SK-N-SH treated with all-trans-retinoic acid at 6 μM for 48 hours (cell line): ENCODE results near the gene IGF1R.

Experiments
- ATAC-seq: fragments of 200-7000 bp; cut with Tn5 transposase; 3 replicates; pipeline ENCODE4 v1.9.1; 2020; ENCODE audit warnings: mild to moderate bottlenecking, moderate library complexity
- ARNTL ChIP-seq: fragments of 450-650 bp; formaldehyde crosslinking; IDR thresholded peaks from 2 replicates; pipeline ENCODE4 v1.5.0; 2020; ENCODE audit warnings: low read depth, mild to moderate bottlenecking, moderate library complexity, borderline replicate concordance
- BACH2 ChIP-seq: fragments of 250-450 bp; sonication (Bioruptor Pico); IDR thresholded peaks from 2 replicates; pipeline ENCODE4 v1.9.0; 2021; ENCODE audit warnings: mild to moderate bottlenecking, borderline replicate concordance
- CSDC2 ChIP-seq: fragments of 250-450 bp; sonication (Bioruptor Pico); IDR thresholded peaks from 2 replicates; pipeline ENCODE4 v1.5.0; 2020; ENCODE audit warnings: mild to moderate bottlenecking, moderate library complexity
- ESRRG ChIP-seq: fragments of 250-450 bp; sonication (Bioruptor Pico); IDR thresholded peaks from 2 replicates; pipeline ENCODE4 v1.6.1; 2021; ENCODE audit warnings: mild to moderate bottlenecking
- GLIS3 ChIP-seq: fragments of 250-450 bp; sonication (Bioruptor Pico); IDR thresholded peaks from 2 replicates; pipeline ENCODE4 v1.5.0; 2020; ENCODE audit warnings: mild to moderate bottlenecking, moderate library complexity
- ISL1 ChIP-seq: fragments of 250-450 bp; sonication (Bioruptor Pico); IDR thresholded peaks from 2 replicates; pipeline ENCODE4 v2.1.2; 2022; ENCODE audit warnings: mild to moderate bottlenecking, moderate library complexity
- OSR1 ChIP-seq: fragments of 250-450 bp; sonication (Bioruptor Pico); IDR thresholded peaks from 2 replicates; pipeline ENCODE4 v1.8.0; 2022; ENCODE audit warnings: moderate library complexity, mild to moderate bottlenecking, inconsistent platforms
- PPARA ChIP-seq: fragments of 250-450 bp; sonication (Bioruptor Pico); IDR thresholded peaks from 2 replicates; pipeline ENCODE4 v1.5.0; 2020; ENCODE audit warnings: mild to moderate bottlenecking, borderline replicate concordance
- RARB ChIP-seq: fragments of 250-450 bp; sonication (Bioruptor Pico); IDR thresholded peaks from 2 replicates; pipeline ENCODE4 v1.8.0; 2021; ENCODE audit warnings: mild to moderate bottlenecking, moderate library complexity
- SNAI2 ChIP-seq: fragments of 250-450 bp; sonication (Bioruptor Pico); IDR thresholded peaks from 2 replicates; pipeline ENCODE4 v1.5.0; 2020; ENCODE audit warnings: mild to moderate bottlenecking, moderate library complexity
- TCF4 ChIP-seq: fragments of 250-450 bp; sonication (Bioruptor Pico); IDR thresholded peaks from 2 replicates; pipeline ENCODE4 v1.8.0; 2021; ENCODE audit warnings: mild to moderate bottlenecking, moderate library complexity, borderline replicate concordance
- TOX ChIP-seq: fragments of 250-450 bp; sonication (Bioruptor Pico); IDR thresholded peaks from 2 replicates; pipeline ENCODE4 v1.8.0; 2021; ENCODE audit warnings: mild to moderate bottlenecking, moderate library complexity, borderline replicate concordance
- ZC3H10 ChIP-seq: fragments of 250-450 bp; sonication (Bioruptor Pico); IDR thresholded peaks from 2 replicates; pipeline ENCODE4 v1.5.1; 2021; ENCODE audit warnings: mild to moderate bottlenecking, moderate library complexity
- ZFP3 ChIP-seq: fragments of 250-450 bp; sonication (Bioruptor Pico); IDR thresholded peaks from 2 replicates; pipeline ENCODE4 v1.5.0; 2020; ENCODE audit warnings: mild to moderate bottlenecking, moderate library complexity
- ZFP30 ChIP-seq: fragments of 450-650 bp; formaldehyde crosslinking; IDR thresholded peaks from 2 replicates; pipeline ENCODE4 v1.5.0; 2022; ENCODE audit warnings: mild to moderate bottlenecking, moderate library complexity
- ZNF70 ChIP-seq: fragments of 450-650 bp; formaldehyde crosslinking; IDR thresholded peaks from 2 replicates; pipeline ENCODE4 v1.5.0; 2020; ENCODE audit warnings: mild to moderate bottlenecking, moderate library complexity
- ZNF8 ChIP-seq: fragments of 450-650 bp; formaldehyde crosslinking; IDR thresholded peaks from 2 replicates; pipeline ENCODE4 v1.5.0; 2020; ENCODE audit warnings: mild to moderate bottlenecking, moderate library complexity
- TF ChIP-seq, protein P1 (sequence below): fragments of 250-450 bp; sonication (Bioruptor Pico); IDR thresholded peaks from 2 replicates; pipeline ENCODE4 v1.8.0; 2021; ENCODE audit warnings: low read depth, mild to moderate bottlenecking, moderate library complexity, borderline replicate concordance
- TF ChIP-seq, protein P2 (sequence below): fragments of 250-450 bp; sonication (Bioruptor Pico); IDR thresholded peaks from 2 replicates; pipeline ENCODE4 v1.5.1; 2020; ENCODE audit warnings: low read depth, mild to moderate bottlenecking, moderate library complexity
- TF ChIP-seq, protein P3 (sequence below): fragments of 250-450 bp; sonication (Bioruptor Pico); IDR thresholded peaks from 2 replicates; pipeline ENCODE4 v1.8.0; 2020; ENCODE audit warnings: mild to moderate bottlenecking, moderate library complexity, borderline replicate concordance
- TF ChIP-seq, protein P4 (sequence below): fragments of 250-450 bp; sonication (Bioruptor Pico); IDR thresholded peaks from 2 replicates; pipeline ENCODE4 v1.5.1; 2021; ENCODE audit warnings: mild to moderate bottlenecking, moderate library complexity
- TF ChIP-seq, protein P5 (sequence below): fragments of 250-450 bp; sonication (Bioruptor Pico); IDR thresholded peaks from 2 replicates; pipeline ENCODE4 v1.5.0; 2020; ENCODE audit warnings: mild to moderate bottlenecking, moderate library complexity

Gene IGF1R

DNA sequence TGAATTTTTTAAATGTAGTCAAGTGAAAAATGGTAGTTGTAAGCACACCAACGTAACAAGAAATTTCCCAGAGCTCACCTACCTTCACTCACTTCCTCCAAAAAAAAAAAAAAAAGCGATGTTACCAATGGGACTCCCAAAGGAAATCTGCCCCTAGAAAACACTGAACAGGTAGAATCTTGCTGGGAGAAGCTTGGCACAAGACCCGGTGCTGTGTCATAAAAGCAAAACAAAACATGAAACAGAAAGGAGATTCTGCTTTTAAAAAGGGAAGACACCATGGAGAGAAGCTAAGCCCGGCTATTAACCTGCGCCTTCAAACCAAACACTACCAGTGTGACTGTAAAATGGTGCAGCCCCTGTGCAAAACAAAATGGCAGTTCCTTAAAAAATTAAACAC lies 318.8 kb downstream of the IGF1R start:
- no peak for ATAC-seq

DNA sequence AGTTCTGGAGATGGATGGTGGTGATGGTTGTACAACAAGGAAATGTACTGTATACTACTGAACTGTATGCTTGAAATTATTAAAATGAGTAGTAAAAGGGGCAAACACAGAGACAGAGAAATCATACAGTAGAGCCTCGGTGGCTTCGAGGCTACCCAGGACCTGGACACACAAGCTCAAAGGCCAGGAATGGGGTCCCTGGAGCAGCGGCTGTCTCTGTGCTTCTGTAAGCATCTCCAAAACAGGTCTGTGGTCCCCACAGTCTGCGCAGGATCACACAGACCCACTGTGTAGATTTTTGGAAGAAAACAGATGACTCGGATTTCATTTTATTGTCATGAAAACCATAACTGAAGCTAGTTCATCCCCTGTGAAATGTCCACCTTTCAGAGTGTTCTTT lies 319.6 kb downstream of the IGF1R start:
- no peak for TF ChIP-seq SNAI2
- no peak for TF ChIP-seq ZFP3 (CRISPR knock-in tag)
- TF ChIP-seq PPARA = no peak
- TF ChIP-seq, protein P1, sequence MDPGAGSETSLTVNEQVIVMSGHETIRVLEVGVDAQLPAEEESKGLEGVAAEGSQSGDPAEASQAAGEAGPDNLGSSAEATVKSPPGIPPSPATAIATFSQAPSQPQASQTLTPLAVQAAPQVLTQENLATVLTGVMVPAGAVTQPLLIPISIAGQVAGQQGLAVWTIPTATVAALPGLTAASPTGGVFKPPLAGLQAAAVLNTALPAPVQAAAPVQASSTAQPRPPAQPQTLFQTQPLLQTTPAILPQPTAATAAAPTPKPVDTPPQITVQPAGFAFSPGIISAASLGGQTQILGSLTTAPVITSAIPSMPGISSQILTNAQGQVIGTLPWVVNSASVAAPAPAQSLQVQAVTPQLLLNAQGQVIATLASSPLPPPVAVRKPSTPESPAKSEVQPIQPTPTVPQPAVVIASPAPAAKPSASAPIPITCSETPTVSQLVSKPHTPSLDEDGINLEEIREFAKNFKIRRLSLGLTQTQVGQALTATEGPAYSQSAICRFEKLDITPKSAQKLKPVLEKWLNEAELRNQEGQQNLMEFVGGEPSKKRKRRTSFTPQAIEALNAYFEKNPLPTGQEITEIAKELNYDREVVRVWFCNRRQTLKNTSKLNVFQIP = no peak
- no peak for TF ChIP-seq TOX (CRISPR knock-in tag)
- no peak for TF ChIP-seq ZNF70
- TF ChIP-seq GLIS3 (CRISPR knock-in tag) = no peak
- TF ChIP-seq OSR1 = no peak
- TF ChIP-seq, protein P2, sequence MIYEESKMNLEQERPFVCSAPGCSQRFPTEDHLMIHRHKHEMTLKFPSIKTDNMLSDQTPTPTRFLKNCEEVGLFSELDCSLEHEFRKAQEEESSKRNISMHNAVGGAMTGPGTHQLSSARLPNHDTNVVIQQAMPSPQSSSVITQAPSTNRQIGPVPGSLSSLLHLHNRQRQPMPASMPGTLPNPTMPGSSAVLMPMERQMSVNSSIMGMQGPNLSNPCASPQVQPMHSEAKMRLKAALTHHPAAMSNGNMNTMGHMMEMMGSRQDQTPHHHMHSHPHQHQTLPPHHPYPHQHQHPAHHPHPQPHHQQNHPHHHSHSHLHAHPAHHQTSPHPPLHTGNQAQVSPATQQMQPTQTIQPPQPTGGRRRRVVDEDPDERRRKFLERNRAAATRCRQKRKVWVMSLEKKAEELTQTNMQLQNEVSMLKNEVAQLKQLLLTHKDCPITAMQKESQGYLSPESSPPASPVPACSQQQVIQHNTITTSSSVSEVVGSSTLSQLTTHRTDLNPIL (CRISPR knock-in tag) = no peak
- no peak for TF ChIP-seq ZC3H10 (CRISPR knock-in tag)
- TF ChIP-seq ARNTL = no peak
- no peak for TF ChIP-seq ZFP30
- TF ChIP-seq, protein P3, sequence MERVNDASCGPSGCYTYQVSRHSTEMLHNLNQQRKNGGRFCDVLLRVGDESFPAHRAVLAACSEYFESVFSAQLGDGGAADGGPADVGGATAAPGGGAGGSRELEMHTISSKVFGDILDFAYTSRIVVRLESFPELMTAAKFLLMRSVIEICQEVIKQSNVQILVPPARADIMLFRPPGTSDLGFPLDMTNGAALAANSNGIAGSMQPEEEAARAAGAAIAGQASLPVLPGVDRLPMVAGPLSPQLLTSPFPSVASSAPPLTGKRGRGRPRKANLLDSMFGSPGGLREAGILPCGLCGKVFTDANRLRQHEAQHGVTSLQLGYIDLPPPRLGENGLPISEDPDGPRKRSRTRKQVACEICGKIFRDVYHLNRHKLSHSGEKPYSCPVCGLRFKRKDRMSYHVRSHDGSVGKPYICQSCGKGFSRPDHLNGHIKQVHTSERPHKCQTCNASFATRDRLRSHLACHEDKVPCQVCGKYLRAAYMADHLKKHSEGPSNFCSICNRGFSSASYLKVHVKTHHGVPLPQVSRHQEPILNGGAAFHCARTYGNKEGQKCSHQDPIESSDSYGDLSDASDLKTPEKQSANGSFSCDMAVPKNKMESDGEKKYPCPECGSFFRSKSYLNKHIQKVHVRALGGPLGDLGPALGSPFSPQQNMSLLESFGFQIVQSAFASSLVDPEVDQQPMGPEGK (CRISPR knock-in tag) = no peak
- TF ChIP-seq ZNF8 (CRISPR knock-in tag) = no peak
- TF ChIP-seq TCF4 (CRISPR knock-in tag) = no peak
- TF ChIP-seq ESRRG (CRISPR knock-in tag) = no peak

More for the DNA sequence above, 318.8 kb downstream of the IGF1R start:
- TF ChIP-seq, protein P3 (CRISPR knock-in tag) = no peak
- TF ChIP-seq ZC3H10 (CRISPR knock-in tag) (no peak), ZNF70 (no peak), RARB (CRISPR knock-in tag) (no peak), CSDC2 (no peak), SNAI2 (no peak), ARNTL (no peak), GLIS3 (CRISPR knock-in tag) (no peak), ZFP30 (no peak), ISL1 (CRISPR knock-in tag) (no peak), ZNF8 (CRISPR knock-in tag) (no peak), BACH2 (CRISPR knock-in tag) (no peak), OSR1 (no peak)
- TF ChIP-seq, protein P4, sequence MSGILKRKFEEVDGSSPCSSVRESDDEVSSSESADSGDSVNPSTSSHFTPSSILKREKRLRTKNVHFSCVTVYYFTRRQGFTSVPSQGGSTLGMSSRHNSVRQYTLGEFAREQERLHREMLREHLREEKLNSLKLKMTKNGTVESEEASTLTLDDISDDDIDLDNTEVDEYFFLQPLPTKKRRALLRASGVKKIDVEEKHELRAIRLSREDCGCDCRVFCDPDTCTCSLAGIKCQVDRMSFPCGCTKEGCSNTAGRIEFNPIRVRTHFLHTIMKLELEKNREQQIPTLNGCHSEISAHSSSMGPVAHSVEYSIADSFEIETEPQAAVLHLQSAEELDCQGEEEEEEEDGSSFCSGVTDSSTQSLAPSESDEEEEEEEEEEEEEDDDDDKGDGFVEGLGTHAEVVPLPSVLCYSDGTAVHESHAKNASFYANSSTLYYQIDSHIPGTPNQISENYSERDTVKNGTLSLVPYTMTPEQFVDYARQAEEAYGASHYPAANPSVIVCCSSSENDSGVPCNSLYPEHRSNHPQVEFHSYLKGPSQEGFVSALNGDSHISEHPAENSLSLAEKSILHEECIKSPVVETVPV (CRISPR knock-in tag) = no peak
- TF ChIP-seq, protein P5, sequence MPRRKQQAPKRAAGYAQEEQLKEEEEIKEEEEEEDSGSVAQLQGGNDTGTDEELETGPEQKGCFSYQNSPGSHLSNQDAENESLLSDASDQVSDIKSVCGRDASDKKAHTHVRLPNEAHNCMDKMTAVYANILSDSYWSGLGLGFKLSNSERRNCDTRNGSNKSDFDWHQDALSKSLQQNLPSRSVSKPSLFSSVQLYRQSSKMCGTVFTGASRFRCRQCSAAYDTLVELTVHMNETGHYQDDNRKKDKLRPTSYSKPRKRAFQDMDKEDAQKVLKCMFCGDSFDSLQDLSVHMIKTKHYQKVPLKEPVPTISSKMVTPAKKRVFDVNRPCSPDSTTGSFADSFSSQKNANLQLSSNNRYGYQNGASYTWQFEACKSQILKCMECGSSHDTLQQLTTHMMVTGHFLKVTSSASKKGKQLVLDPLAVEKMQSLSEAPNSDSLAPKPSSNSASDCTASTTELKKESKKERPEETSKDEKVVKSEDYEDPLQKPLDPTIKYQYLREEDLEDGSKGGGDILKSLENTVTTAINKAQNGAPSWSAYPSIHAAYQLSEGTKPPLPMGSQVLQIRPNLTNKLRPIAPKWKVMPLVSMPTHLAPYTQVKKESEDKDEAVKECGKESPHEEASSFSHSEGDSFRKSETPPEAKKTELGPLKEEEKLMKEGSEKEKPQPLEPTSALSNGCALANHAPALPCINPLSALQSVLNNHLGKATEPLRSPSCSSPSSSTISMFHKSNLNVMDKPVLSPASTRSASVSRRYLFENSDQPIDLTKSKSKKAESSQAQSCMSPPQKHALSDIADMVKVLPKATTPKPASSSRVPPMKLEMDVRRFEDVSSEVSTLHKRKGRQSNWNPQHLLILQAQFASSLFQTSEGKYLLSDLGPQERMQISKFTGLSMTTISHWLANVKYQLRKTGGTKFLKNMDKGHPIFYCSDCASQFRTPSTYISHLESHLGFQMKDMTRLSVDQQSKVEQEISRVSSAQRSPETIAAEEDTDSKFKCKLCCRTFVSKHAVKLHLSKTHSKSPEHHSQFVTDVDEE (CRISPR knock-in tag) = no peak
- TF ChIP-seq, protein P2 (CRISPR knock-in tag) = no peak

More for the DNA sequence above, 319.6 kb downstream of the IGF1R start:
- ATAC-seq = no peak
